Measurements from ENCODE around the gene SLC2A13. TPM values are rescaled to one million over a fixed set of nuclear protein-coding genes. Genes with fewer than 3 reads are reported as not detected.

Gene SLC2A13
- polyA plus RNA-seq, 4 donors: 6.0 to 19.0 (median 13.1) TPM

DNA sequence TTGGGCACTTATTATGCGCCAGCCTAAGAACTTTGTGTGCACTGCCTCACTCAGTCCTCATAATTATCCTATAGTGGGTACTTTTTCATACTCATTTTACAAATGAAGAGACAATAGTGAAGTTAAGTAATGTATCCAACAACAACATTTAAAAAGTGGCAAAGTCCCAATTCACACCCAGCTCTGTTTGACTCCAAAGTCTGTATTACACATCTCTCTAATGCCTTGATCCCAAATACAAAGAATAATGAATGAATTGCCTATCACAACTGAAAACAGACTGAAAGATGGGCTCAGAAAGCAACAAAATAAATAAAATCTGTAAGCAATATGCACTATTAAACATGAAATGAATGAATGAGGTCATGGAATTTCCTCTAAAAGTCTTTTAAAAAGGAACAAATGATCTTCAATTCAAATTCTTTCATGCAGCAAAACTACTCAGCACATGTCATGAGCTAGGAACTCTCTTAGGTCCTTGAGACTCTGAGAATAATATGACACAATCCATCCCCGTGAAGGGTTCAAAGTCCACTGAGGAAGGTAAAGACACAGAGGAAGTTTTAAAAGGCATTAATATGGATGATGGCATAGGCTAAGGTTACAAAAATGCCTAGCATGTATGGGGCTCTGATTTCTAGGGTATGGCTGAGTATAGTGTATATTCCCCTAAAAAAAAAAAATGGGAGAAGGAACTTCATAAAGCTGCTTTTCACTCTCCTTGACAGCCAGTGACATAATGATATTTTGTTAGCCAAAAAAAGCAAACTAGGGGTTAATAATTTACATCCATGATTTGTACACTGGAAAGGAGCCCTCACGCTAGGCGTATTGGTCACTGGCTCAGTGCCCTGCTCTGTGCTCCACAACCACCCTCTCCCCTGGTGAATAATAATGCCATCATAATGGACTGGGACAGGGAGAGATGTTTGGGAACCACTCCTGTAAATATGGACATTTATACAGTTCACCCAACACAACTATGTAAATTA lies 103.4 kb downstream of the SLC2A13 start:
- no peak for DNase-seq (ENCODE audit: low read depth in 4 of 4, low spot score in 3 of 4)

DNA sequence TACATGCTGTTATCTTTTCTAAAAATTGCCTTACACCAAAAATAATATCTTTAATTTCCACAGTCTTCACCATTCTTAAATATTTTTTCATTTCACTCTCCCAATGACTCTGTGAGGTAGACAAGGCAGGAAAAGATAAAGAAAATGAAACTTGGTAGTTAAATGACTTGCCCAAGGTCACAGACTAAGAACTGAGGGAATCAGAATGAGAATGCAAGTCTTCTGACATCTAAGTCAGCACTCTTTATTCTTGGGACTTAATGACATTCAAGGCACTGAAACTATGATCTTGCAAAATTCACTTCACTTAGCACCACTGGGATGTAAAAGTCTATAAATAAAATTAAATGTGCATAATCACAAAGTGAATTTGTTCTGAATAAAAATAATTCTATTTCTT lies 104.5 kb downstream of the SLC2A13 start:
- no peak for DNase-seq (ENCODE audit: low read depth in 4 of 4, low spot score in 3 of 4)

DNA sequence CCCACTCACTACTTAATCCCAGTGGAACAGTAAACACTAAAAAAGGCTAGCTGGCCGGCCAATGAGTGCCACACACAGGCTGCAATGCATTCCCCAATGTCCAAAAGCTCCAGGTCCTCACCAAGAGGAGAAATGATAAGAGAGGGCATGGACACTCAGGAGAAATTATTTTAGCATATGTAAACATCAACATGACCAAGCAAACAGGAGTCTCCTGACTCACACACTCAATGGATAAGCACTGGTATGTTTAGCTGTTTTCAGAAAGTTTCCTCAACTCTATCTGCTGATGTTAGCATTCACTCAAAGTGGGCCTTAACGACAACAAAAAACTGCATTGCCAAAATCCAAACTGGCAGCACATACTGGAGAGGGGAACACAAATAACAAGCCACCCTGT lies 105.0 kb downstream of the SLC2A13 start:
- DNase-seq (ENCODE audit: low read depth in 4 of 4, low spot score in 3 of 4): no peak

DNA sequence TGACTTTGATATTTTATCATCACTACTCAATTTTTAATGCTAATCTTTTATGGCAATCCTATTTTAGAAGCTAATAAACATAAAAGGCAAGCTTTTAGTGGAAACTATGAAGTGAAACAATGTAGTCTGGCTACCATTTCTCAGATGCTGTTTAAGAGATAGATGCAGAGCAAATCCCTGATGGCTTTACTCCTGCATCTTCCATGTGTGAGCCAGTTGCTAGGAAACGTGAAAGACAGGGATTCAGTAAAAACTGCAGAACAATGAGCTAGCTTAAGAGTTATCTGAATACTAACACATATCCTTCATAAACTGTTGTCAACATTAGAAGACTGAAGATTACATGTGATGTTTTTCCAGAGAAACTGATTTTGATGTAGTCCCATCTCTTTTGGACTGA lies 112.6 kb downstream of the SLC2A13 start:
- no peak for DNase-seq (ENCODE audit: low read depth in 4 of 4, low spot score in 3 of 4)

DNA sequence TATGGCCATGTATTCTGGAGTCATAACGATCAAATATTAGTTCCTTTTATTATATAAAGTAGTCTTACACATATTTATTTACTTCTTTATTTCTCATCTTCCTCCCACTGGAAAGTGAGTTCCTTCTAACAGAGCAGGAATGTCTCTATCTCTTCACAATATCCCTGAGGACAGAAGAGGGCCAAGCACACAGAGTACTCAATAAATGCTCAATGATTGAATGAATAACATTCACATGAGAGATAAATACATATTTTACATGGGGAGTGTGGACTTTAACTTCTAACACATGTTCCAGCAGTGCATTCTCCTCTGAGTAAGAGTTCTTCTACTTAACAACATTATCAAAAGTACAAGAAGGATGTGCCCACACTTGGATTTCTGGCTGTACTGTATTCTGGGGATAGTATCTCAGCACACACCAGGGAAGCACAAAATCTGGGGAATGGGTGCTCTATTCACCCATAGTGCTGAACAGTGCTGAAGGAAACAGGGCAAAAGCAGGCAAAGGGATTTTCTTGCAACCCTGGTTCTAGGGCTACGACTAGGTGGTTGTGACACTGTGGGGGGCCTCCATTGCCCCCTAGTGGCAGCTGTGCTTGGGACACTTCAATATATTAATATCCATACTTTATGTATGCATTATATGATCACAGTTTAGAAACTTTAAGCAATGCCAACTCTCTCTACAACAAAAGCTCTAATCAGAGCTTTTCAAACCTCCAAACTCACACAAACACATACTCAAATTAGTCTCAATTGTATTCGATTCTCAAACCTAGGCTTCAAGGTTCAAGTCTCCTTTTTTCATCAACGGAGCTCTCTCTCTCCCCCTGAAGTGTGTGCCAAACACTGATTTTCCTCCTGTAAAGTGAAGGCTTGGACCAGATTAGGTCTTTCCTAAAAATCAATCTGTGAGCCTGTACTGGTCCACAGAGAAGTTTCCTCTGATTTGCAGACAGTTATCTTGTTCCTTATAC lies 115.5 kb downstream of the SLC2A13 start:
- peak in 1 of 4 donors; percentile 15 for DNase-seq (ENCODE audit: low read depth in 4 of 4, low spot score in 3 of 4)

DNA sequence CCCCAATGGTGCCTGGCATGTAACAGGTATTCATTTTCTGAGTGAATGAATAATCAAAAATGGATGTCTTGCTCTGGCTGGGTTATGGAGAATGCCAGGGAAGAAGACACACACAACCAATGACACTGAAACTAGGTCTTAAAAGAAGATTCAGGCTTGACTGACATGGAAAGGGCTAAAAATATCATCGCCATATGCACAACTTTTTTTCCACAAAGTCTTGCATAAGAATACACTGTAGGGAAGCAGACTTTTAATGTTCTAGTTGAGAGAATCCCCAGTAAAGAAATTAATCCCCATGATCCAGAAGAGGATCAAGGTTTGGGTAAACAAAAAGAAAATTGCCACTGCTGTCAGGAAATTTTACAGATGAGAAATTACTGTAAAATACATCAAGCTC lies 116.4 kb downstream of the SLC2A13 start:
- DNase-seq (ENCODE audit: low read depth in 4 of 4, low spot score in 3 of 4): no peak

DNA sequence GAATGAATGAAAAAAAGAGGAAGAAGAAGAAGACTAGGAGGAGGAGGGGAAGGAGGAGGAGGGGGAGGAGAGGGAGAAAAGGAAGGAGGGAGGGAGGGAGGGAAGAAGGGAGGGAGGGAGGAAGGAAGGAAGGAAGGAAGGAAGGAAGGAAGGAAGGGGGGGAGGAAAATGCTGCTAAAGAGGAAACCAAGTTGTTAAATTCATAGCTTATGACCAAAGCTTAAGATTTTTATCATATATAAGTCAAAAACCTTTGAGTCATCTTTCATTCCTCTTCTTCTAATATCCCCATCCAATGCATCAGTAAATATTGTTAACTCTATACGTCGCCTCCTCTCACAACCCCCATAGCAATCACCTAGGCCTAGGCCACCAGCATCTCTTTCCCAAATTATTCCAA lies 117.3 kb downstream of the SLC2A13 start:
- DNase-seq (ENCODE audit: low read depth in 4 of 4, low spot score in 3 of 4): no peak

DNA sequence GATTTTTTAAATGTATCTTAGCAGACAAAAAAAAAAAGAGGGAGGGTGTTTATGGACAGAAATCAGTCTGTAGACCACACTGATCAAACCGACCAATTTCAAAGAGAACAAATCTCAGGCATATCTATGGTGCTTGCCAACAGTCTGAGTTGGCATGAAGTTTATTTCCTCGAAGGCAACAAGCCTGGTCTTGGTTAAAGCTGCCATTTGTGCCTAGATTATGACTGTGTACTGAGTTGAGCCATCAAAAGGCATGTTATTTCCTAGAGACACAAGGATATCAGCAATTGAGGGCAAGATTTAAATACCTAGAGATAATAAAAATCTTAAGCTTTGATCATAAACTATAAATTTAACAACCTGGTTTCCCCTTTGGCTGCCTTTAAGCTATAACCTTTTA lies 119.2 kb downstream of the SLC2A13 start:
- no peak for DNase-seq (ENCODE audit: low read depth in 4 of 4, low spot score in 3 of 4)

DNA sequence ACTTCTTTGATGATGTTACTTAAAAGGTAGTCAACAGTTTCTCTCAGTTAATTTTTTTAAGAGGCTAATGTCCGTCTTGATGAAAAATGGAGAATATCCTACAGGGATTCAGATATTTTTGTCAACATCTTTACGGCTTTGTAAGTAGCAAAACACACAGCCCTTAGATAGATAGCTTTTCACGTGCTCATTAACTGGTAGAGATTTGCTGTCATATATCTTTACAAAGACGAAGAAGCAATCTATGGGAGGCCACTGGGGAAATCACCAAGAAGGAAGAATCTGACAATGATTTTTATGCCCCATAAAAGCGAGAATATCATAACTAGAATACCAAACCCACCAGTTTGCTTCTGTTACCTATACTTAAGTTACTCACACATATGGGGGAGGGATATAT lies 121.2 kb downstream of the SLC2A13 start:
- DNase-seq (ENCODE audit: low read depth in 4 of 4, low spot score in 3 of 4): no peak

DNA sequence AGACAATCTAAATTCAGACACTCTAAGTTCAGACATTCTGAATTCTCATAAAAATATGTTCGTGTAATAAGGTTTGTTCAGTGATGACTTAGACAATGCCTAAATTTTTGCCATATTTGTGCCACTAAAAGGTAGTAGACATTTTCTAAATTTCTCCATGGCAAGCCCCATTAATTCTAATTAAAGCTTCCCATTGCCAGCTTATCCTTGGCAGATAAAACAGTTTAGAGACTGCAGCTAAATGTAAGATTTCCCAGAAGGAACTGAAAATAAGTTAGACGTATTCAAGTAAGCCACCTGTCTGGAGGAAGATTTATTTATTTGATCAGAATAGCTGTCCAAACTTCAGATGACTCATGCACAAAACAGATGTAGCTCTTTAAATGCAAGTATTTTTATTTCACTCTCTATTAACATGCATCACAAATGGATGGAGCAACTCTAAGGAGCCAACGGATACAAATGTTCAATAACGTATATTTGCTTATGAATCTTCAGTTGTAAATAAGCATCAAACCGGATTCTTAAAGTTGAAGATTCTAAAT lies 130.4 kb downstream of the SLC2A13 start:
- no peak for DNase-seq (ENCODE audit: low read depth in 4 of 4, low spot score in 3 of 4)

DNA sequence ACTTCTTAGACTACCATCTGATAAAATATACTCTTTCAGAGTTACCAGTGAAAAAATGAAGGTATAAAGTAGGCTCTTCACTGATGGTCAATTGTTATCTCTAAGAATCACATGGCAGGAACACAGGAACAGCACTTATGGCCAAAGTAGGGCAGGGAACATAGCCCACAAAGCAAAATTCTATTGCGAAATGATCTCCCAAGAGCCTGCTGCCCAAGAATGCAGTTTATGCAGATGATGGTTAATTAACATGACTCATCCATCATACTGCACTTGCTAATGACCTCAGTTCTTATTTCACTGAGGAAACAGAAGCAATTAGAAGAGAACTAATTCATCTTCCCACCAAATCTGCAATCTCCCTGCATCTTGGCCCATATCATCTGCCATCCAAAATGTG lies 133.8 kb downstream of the SLC2A13 start:
- DNase-seq (ENCODE audit: low read depth in 4 of 4, low spot score in 3 of 4): no peak

DNA sequence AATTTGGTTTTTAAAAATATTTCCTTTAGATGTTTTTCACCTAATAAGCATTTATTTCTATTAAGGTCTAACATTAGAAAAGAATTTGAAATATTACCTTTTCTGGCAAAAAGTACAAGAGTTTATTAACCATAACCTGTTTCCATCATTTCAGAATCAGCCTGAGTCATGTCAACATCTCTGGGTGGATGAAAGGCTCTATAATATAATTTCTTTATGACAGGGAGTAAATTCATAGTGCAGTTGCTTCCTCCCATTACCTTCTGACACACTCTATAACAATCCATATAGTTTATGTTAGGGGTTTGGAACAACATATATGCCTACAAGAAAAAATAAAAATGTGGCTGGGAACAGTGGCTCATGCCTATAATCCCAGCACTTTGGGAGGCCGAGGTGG lies 134.5 kb downstream of the SLC2A13 start:
- no peak for DNase-seq (ENCODE audit: low read depth in 4 of 4, low spot score in 3 of 4)

DNA sequence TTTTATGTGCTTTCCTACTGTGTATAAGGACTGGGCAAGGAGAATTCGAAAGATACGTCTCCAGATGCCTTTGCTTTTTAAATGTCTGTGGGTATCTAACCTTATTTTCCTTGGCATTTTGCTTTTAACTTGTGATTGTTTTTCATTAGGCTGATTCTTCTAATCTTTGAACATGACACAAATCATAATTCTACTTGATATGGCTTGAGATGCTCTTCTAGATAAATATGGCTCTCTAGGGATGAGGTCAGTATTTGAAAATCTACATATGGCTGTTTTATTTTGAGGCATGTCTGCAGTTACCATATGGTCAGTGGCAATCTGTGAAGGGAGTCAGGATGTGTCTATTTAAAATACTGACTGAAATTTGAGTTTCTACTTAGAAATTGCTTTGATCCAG lies 139.2 kb downstream of the SLC2A13 start:
- no peak for DNase-seq (ENCODE audit: low read depth in 4 of 4, low spot score in 3 of 4)

DNA sequence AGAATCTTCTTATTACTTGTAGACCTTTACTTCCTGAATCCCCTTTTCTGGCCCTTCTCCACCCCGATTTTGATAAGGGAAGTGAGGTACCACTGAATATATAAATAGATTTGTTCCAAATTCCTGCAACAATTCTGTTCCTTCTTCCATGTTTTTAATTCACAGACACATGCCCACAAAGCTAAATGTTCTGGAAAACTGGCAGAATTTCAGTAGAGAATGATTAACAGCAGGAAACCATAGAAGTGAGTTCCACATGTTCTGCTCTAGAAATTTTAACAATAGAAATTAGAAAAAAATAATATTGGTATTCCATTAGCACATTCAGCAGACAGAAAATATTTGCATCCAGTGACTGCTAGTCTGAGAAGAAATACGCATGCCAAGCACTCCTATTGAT lies 139.6 kb downstream of the SLC2A13 start:
- no peak for DNase-seq (ENCODE audit: low read depth in 4 of 4, low spot score in 3 of 4)

DNA sequence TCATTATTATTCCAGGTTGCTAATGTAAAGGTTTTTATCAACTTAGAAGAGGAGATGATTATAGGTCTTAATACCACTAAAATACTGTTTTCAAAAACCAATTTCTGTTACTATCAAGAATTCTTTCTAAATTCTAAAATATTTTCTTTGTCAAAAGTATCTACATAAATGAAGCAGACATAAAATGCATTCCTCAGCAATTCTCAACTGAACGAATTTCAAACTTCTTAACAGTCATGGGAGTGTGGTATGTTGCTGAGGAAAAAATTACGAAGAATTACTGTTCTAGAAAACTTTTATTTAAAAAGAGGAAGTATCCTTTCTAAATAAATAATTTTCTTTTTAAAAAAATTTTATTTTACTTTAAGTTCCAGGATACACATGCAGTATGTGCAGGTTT lies 146.4 kb downstream of the SLC2A13 start:
- DNase-seq (ENCODE audit: low read depth in 4 of 4, low spot score in 3 of 4): no peak

DNA sequence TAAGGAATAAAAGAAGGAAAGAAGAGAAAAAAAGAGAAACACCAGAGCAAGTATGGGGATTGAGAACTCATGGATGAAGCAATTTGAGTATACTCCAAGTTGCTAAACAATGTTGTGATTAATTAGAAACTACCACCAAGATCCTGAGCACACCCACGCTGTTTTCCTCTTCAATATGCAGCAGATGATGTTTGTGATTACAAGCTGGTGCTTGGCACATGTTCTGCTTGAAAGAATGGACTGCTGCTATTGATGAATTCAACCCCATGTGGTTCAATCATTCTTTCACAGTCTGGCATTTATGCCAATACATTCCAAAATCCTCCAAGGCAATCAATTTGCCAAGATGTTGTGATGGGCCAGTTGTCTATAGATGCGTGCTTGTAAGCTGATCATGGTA lies 146.8 kb downstream of the SLC2A13 start:
- DNase-seq (ENCODE audit: low read depth in 4 of 4, low spot score in 3 of 4): no peak

DNA sequence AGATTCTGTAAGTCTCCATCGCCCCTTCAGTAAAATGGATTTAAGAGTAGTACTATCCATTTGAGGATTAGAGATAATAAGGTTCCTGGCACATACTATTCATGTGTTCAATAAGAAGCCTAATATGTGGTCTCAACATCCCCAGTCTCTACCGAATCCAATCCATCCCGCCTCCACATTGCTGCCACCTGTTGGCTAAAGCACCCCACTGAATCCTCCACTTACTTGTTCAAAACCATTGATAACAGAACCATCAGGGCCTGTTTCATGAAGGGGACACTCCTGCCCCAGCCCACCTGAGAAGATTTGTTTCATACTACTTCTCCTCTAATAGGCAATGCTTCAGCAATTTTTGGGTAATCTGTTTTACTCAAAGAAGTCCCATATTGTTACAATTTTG lies 147.5 kb downstream of the SLC2A13 start:
- DNase-seq (ENCODE audit: low read depth in 4 of 4, low spot score in 3 of 4): no peak

DNA sequence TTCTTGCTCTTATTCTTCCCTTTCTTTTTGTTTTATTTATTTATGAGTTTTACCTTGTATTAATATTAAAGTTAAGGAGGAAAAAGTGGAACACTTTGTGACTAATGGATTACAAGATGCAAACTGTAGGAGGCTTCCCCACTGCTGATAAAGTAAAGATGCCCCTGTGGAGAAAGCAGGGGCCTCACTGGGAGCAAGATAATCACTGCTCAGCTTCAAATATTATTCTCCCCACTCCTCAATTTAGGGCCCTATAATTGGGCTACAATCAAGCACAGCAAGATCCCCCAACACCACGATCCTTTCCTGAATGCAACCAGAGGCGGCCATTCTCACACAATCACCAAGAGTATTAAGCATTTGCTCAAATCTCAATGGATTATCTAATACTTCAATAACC lies 149.2 kb downstream of the SLC2A13 start:
- no peak for DNase-seq (ENCODE audit: low read depth in 4 of 4, low spot score in 3 of 4)

DNA sequence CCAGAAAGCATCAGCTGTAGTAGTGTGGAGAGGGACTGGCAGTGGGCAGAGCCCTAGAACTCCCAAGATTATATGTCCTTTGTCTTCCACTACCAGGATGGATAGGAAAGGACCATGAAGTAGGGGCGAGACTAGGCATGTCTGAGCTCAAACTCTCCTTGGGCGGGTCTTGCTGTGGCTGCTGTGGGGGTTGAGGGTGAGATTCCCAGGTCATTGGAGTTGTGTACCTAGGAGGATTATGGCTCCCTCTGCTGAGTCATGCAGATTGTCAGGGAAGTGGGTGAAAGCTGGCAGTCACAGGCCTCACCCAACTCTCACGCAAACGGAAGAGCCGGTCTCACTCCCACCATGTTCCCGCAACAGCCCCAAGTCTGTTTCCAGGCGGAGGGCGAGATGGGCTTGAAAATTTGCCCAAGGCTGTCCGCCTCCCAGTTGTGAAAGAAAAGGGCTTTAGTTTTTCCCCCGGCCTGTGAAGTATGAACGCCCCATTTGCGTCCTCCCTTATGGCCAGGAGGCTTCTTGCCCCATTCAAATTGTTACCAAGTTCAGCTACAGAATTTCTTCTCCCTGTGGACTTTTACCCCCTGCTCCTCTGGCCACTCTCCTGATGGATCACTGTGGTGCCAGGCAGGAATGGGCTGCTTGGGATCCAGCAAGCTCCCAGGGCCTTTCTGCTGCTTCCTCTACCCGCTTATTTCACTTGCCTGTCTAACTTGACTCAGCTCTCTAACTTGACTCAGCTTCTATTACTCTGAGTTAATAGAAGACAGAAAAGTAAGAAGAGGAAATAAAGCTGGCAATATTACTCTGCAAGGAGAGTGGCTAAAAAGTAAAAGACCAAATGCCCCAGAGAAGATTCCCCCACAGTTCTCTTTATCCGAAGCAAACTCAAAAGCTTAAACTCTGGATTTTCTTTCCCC lies 159.3 kb downstream of the SLC2A13 start:
- no peak for DNase-seq (ENCODE audit: low read depth in 4 of 4, low spot score in 3 of 4)

DNA sequence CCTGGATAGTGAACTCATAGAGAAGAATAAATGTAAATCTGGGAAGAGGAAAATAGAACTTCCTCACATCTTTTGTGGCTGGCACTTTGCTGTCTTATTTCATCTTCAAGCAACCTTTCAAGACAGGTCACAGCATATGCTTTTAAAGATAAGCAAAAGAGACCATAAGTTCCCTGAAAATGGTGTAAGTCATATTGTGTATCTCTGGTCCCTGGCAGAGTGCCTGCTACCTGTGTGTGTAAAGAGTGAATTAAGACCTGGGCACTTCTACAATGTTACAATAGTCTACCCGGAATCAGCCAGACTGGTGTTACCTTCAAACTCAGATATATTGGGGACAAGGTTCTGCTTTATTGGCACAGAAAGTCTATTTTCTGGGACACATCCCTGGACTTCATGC lies 168.8 kb downstream of the SLC2A13 start:
- DNase-seq (ENCODE audit: low read depth in 4 of 4, low spot score in 3 of 4): no peak

Data from left renal pelvis (tissue), 4 donors.